Lung microvascular endothelial cell (primary cell): ENCODE results near the gene BEX5. TPM values are rescaled to one million over a fixed set of nuclear protein-coding genes. Genes with fewer than 3 reads are reported as not detected.
"Not testable (repeated sequence)": the region's sequence is repeated elsewhere in the genome, so short reads cannot be mapped to it uniquely, and the experiment has no call there.

ENCODE experiments used
- DNase-seq, 2 donors: peaks; one replicate each; pipeline versions ENCODE4 v3.0.0 to v3.0.0-alpha.2; 2010; ENCODE audit warnings: low read depth in 2 of 2
- total RNA-seq: library from RNA; depleted of rRNA; stranded (reverse); fragments of >200 nt; gene quantifications from 2 replicates; pipeline ENCODE4 v1.2.1, GENCODE V29; 2014

Gene BEX5
- total RNA-seq, result not detected in 2 replicates

DNA sequence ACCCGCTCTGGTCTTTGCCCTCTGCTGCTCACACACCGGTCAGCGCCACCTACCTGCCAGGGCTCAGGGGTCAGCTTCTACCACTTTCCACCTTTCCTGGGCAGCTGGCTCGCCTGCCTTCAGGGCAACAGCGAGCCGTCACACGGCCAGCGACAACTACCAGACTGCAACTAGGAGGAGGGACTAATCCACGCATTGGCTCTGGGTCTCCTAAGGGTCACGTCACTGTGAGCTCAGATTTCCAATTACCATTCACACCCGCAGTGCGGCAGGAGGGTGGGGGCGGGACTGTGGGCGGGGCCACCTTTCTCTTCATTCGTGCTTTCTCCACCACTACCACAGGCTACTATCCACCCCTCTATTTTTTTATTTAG lies at the start of gene BEX5:
TSS of gene BEX5 (minus strand) at position 172 of the 374 bp plus-strand sequence. CDS start 1,712 bp downstream, outside the sequence.
- peak; percentile 53 to 74 for DNase-seq

DNA sequence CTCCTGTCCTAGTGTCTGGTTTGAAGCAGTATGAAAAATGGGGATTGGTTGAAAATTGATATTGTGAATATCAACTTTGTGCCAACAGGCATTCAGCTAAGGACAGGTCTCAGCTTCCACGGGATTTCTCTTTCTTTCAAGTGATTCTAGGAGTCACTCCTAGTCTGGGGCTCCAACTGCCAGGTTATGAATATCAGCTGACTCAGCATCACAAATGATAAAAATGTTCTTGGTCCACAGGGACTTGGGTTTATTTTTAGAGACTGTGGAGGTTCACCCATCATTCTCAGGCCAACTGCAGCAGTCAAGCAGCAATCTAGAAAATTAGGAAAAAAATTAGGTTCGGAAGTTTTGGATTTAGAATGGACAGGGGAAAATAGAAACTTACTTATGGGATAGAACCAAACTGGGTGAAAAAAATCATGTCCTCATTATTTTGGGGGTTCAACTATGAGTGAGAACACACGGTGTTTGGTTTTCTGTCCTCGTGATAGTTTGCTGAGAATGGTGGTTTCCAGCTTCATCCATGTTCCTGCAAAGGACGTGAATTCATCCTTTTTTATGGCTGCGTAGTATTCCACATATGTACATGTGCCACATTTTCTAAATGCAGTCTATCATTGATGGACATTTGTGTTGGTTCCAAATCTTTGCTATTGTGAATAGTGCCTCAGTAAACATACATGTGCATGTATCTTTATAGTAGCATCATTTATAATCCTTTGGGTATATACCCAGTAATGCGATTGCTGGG lies 30.4 kb upstream of the BEX5 start:
- DNase-seq, result no peak

DNA sequence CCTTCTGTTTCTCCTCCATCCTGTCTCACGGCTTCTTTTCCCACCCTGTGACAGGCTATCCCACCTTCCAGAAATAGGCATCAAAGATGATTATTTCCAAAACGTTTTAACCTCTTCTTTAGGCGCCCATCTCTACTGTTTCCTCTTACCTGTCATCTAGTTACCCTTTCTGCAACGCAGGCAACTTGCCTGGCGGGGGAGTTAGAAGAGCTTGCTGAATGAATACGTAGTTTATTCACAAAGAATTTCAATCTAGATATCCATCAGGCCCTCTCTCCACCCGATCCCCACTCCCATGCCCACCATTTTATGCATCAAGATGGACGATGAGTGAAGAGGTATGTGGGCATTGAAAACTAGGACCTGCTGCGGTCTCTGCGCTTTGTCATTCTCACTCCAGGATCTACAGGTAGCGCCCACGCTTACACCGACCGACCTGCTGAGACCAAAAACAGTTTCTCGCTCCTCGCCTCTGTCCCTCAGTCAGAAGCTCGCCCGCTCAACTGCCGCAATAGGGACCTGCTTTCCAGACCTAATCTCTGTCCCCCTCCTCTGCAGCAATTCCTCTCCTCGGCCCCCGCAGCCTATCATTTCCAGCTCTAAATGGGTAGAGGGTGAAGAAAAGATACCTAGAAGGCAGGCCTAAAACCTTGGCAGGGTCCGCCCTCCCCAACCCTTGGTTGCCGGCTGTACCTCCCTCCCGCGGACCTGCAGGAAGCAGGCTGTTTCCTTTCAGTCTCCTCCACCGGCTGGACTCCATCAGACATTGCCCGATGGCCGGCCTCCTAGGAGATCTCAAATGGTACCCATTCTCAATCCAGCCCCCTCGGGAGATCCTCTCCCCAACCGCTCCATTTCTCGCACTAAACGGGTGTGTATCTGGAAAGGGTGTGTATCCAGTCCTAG lies 624 bp downstream of the BEX5 start:
- no peak for DNase-seq

DNA sequence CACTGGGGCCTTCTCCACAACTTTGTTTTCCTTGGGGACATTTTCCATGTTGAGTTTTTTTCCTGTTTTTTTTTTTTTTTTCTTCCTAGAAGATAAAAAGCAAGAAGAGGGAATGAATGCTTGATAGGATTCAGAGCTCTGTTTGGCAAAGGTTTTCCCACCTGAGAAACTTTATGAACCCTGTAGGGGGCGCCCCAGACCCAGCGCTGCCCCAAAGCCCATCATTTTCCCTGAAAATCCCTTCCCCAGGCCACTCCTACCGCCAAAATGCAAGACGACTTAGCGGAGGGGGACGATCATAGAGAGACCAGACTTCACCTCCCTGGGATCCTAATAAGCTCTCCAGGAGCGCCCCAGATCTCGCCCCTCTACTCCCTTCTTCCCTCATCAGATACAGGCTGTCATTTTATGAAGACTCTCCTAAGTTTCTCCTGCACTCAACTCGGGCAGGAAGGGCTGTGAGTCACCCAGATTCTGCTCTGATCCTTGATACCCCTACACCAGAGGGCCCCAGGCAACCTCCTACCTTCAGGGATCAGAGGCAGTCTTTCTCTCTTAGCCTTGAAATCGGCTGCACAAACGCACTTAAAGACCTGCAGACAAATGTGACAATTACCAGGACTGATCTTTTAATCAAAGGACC lies 1.4 kb downstream of the BEX5 start:
- no peak for DNase-seq

DNA sequence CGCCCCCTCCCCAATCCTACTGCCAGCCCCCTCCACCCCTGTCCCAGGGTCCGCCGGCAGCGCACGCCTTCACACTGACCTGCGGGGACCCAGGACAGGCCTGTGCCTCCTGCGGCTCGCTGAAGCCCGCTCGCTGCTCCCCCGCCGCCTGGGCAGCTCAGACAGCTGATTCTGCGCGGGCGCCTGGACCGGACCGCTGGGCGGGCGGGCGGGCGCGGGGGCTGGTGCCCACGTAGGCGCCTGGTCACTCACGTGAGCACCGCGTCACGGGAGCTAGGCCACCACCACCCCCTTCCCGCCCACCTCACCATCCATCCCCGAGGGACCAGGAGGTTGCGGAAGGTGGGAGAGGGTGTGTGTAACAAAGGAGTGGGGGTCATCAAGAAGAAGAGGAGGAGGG lies 13.5 kb downstream of the BEX5 start, which contains the start of gene TCEAL6:
TSS of gene TCEAL6 (minus strand) at position 208 of the 400 bp plus-strand sequence.
- DNase-seq, result not testable (repeated sequence)

DNA sequence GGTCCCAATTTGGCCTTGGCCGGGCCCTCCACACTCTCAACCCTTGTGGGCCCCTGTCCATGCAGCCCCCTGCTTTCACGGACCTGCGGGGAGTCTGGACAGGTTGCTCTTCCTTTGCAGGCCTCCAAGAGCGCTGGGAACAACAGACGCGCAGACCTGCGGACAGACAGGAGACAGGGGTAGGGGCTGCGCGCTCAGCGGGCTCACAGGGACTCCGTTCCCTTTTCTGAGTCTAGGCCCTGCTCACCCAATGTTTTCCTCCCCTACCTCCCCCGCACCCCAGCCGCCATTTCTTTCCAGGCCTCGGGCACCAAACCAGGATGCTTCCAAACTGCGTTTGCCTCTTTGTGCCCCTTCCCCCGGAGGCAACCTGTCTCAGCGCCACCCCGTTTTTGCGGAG lies 14.1 kb downstream of the BEX5 start:
- DNase-seq, result not testable (repeated sequence)

DNA sequence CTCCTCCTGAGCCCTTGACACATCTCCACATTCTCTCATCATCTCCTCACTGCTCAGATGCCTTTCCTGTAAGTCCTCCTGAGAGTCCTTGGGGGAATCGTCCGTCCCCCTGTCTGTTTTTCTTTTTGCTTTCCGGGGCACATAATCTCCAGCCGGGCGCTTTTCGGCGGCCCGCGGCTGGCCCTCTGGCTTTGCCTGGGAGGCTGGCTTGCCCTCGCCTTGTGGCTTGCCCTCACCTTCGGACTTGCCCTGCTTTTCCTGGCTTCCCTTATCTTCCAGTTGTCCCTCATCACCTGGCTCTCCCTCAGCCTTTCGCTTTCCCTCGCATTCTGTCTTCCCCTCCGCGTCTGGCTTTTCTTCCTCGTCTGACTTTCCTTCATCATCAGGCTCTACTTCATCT lies 14.9 kb downstream of the BEX5 start:
- not testable (repeated sequence) for DNase-seq

DNA sequence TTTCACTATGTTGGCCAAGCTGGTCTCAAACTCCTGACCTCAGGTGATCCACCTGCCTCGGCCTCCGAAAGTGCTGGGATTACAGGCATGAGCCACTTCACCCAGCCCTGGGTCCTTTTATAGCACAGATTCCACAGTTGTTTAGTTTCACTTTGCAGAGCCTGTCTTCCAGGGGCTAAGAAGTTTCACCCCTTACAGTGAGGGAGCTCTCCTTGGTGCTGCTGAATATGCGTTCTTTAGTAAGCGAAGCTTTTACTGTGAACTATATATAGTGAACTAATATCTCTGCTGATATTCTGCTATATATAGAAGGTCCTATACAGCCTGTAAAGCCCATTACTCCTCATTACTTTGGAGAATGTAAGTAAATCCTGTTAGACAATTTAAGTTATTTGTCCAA lies 17.7 kb downstream of the BEX5 start:
- DNase-seq, result peak in 1 of 2 donors; percentile 16

DNA sequence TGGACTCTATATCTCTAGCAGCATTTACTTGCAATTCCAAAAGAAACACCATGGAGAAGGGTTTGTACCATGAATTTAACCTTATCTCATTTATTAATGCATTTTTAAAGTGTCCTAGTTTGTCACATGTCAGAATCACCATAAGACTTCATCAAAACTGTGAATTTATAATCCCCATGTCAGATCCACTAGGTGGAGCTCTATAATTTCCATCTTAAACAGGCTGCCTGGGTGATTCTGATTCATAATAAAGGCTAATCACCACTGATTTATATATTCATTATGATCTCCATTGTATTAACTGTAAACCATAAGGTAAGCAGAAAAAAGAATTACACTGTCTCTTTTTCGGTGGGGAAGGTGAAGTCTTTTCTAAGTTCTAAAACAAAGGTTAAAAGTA lies 26.3 kb downstream of the BEX5 start:
- peak; percentile 12 to 40 for DNase-seq

DNA sequence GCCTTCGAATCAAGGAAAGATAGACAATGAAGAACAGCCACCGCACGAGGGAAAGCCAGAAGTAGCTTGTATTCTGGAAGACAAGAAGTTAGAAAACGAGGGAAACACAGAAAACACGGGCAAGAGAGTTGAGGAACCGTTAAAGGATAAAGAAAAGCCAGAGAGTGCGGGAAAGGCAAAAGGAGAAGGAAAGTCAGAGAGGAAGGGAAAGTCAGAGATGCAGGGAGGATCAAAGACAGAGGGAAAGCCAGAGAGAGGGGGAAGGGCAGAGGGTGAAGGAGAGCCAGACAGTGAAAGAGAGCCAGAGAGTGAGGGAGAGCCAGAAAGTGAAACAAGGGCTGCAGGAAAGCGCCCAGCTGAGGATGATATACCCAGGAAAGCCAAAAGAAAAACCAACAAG lies 28.9 kb downstream of the BEX5 start:
- DNase-seq, result no peak

DNA sequence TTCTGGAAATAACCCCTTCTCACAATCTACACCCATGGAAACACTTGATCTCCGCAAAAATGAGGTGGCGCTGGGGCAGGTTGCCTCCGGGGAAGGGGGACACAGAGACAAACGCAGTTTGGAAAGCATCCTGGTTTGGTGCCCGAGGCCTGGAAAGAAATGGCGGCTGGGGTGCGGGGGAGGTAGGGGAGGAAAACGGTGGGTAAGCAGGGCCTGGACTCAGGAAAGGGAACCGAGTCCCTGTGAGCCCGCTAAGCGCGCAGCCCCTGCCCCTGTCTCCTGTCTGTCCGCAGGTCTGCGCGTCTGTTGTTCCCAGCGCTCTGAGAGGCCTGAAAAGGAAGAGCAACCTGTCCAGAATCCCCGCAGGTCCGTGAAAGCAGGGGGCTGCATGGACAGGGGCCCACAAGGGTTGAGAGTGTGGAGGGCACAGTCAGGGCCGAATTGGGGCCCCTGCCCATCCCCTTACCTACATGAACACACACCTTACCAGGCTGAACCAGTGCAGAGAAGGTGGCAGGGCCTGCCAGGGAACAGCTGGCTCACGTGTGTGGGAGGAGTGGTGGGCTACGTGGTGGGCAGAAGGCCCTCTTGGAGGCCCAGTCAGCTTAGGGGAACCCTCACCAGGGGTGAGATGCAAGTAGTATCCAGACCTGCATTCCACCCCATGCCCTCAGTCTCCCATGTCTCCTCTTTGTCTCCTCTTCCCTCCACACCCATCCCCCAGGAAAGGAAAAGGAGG lies 29.5 kb downstream of the BEX5 start:
- not testable (repeated sequence) for DNase-seq

DNA sequence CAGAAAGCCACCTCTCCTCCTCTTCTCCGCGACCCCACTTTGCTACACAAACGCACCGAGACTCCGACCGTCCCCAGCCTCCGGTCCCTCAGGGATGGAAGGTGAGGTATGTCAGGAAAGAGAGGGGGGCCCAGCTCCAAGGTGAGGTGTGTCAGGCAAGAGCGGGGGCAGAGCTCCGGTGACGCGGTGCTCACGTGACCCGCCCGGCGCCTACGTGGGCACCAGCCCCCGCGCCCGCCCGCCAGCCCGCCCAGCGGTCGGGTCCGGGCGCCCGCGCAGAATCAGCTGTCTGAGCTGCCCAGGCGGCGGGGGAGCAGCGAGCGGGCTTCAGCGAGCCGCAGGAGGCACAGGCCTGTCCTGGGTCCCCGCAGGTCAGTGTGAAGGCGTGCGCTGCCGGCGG lies 30.3 kb downstream of the BEX5 start, which contains the start of gene TCEAL2:
TSS of gene TCEAL2 (plus strand) at position 244 of the 400 bp plus-strand sequence. CDS start 1,152 bp downstream, outside the sequence.
- not testable (repeated sequence) for DNase-seq

DNA sequence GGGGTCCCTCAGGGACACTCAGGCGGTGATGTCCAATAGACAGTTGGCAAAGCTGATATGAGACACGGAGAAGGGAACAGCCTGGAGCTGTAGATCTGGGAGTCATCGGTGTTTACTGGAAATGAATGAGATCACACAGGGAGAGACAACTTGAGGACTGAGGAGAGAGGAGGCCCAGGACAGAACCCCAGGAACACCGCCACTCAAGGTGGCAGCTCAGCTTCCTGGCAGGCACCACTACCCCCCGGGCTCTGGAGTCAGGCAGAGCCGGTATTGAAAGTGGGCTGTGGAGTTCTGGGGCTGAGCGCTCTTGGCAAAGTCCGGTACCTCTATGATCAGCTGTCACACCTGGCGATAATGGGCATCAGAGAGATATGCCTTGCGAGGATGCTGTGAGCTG lies 30.8 kb downstream of the BEX5 start:
- not testable (repeated sequence) for DNase-seq

DNA sequence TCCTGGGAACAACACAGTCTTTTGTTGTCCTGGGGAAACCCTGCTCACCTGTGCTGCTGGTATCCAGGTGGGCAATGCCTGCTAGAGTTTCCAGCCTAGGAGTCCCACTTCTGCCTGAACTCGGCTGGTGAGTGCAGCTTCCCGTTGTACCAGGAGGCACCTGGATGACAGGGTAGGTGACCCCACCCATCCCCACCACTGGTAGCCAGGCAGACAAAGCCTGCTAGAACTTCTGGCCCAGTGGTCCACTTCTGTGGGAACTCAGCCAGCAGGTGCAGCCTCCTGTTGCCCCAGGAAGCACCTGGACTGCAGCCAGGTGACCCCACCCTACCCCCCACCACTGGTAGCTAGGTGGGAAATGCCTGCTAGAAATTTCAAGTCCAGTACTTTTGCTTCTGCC lies 40.0 kb downstream of the BEX5 start:
- DNase-seq, result no peak

DNA sequence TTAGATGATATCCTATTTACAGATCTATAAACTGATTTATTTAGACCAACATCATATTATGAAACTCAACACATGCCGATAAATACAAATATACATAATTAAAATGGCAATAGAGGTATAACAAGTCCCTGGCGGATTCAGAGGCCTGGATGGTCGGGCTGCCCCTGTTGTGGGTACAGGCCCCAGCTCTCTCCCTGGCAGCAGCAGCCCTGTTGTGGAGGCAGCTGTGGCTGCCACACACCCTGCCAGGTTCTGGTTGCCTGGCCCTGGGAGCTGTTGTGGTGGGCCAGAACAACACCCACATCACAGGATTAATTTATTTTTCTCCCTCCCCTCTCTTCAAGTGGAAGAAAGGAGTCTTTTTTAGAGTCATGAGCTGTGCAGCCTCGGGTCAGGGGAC lies 42.4 kb downstream of the BEX5 start:
- DNase-seq, result no peak

Other genes with a start within 250 kb of the BEX5 start
- 0.65 and 1.2 TPM in 2 replicates for gene ZMAT1, start 223.9 kb downstream of the BEX5 start, total RNA-seq
- not detected in 2 replicates for gene TCEAL2, start 30.3 kb downstream of the BEX5 start, total RNA-seq
- not detected in 2 replicates for gene TCEAL6, start 13.5 kb downstream of the BEX5 start, total RNA-seq
- gene TCP11X1, start 59.3 kb upstream of the BEX5 start, total RNA-seq, result not detected in 2 replicates
- gene NXF2, start 91.2 kb upstream of the BEX5 start, total RNA-seq, result not detected in 2 replicates